Caco-2 (cell line): ENCODE results near the gene LAT. TPM values are rescaled to one million over a fixed set of nuclear protein-coding genes. Genes with fewer than 3 reads are reported as not detected.
A peak's percentile ranks its signal among the peaks of the same experiment; 100 is the strongest.

Experiments
- BruUV-seq: library from RNA; stranded (reverse); fragments of 400-500 nt; replicated peaks from 2 replicates; lab custom pipeline; 2021; lab: Mats Ljungman, UMichigan
- CTCF ChIA-PET: fragments of 300-600 bp; sonication (Branson Sonifier 250); formaldehyde crosslinking; loops from one replicate; lab custom pipeline; 2022; ENCODE audit warnings: antibody characterized with exemption; lab: Charles Lee
- POLR2A ChIA-PET: fragments of 300-600 bp; sonication (Branson Sonifier 250); formaldehyde crosslinking; loops from one replicate; lab custom pipeline; 2022; ENCODE audit warnings: antibody characterized with exemption; lab: Charles Lee
- DNase-seq, 2 experiments: peaks; one replicate each; pipeline versions ENCODE4 v3.0.0 to v3.0.0-alpha.2; 2020 to 2022
- H3K27me3 ChIP-seq: replicated peaks from 2 replicates; pipeline ENCODE4 v1.6.0; 2011; ENCODE audit warnings: low read length; ENCODE audit not compliant: control insufficient read depth, insufficient read depth
- H3K36me3 ChIP-seq: 2 replicates; pipeline ENCODE4 v1.5.1; 2011; ENCODE audit warnings: low read length; ENCODE audit not compliant: control insufficient read depth, insufficient read depth
- H3K4me1 ChIP-seq: fragments of 250-450 bp; sonication (Bioruptor Pico); 2 replicates; pipeline ENCODE4 v1.5.1; 2020; ENCODE audit warnings: mild to moderate bottlenecking
- H3K4me3 ChIP-seq: 2 replicates; pipeline ENCODE4 v1.5.1; 2011; ENCODE audit warnings: low read depth, mild to moderate bottlenecking, control low read depth, low read length
- H3K9me3 ChIP-seq: fragments of 250-450 bp; sonication (Bioruptor Pico); 2 replicates; pipeline ENCODE4 v1.5.1; 2020; ENCODE audit warnings: mild to moderate bottlenecking, moderate library complexity
- H3K27ac Mint-ChIP-seq: one replicate; pipeline ENCODE4 v1.8.0; 2022; ENCODE audit warnings: mixed read lengths; ENCODE audit not compliant: unreplicated experiment
- H3K27me3 Mint-ChIP-seq: one replicate; pipeline ENCODE4 v1.8.0; 2022; ENCODE audit warnings: mixed read lengths; ENCODE audit not compliant: insufficient read depth, unreplicated experiment
- H3K36me3 Mint-ChIP-seq: one replicate; pipeline ENCODE4 v1.8.0; 2022; ENCODE audit warnings: mild to moderate bottlenecking, mixed read lengths; ENCODE audit not compliant: insufficient read depth, unreplicated experiment
- H3K4me1 Mint-ChIP-seq: one replicate; pipeline ENCODE4 v1.8.0; 2022; ENCODE audit warnings: low read depth, mixed read lengths; ENCODE audit not compliant: unreplicated experiment
- H3K4me3 Mint-ChIP-seq: one replicate; pipeline ENCODE4 v1.8.0; 2022; ENCODE audit warnings: mild to moderate bottlenecking, moderate library complexity, mixed read lengths; ENCODE audit not compliant: unreplicated experiment
- H3K9me3 Mint-ChIP-seq: one replicate; pipeline ENCODE4 v1.8.0; 2022; ENCODE audit warnings: mixed read lengths; ENCODE audit not compliant: unreplicated experiment
- CTCF ChIP-seq, 2 experiments: fragments of 200-600 bp in 1 of 2; IDR thresholded peaks; 1 replicate in 1 of 2; 2 replicates in 1 of 2; pipeline versions ENCODE4 v1.5.1 to v1.8.0; 2011 to 2022; ENCODE audit warnings: antibody characterized with exemption in 1 of 2, control low read depth in 1 of 2, inconsistent platforms in 1 of 2, low read depth in 1 of 2, low read length in 1 of 2, mild to moderate bottlenecking in 1 of 2, moderate library complexity in 1 of 2; ENCODE audit not compliant: insufficient read depth in 1 of 2, severe bottlenecking in 1 of 2, unreplicated experiment in 1 of 2
- intact Hi-C: fragments of 100-400 bp; cut with micrococcal nuclease; formaldehyde crosslinking; loops from one replicate; pipeline ENCODE4 v1.10.0; 2022; ENCODE audit not compliant: unreplicated experiment
- total RNA-seq: library from RNA; stranded (reverse); gene quantifications from 2 replicates; pipeline ENCODE4 v1.2.3, GENCODE V29; 2022

Gene LAT
- total RNA-seq, 1 experiment from 2014 or later, result 3.2 TPM

DNA sequence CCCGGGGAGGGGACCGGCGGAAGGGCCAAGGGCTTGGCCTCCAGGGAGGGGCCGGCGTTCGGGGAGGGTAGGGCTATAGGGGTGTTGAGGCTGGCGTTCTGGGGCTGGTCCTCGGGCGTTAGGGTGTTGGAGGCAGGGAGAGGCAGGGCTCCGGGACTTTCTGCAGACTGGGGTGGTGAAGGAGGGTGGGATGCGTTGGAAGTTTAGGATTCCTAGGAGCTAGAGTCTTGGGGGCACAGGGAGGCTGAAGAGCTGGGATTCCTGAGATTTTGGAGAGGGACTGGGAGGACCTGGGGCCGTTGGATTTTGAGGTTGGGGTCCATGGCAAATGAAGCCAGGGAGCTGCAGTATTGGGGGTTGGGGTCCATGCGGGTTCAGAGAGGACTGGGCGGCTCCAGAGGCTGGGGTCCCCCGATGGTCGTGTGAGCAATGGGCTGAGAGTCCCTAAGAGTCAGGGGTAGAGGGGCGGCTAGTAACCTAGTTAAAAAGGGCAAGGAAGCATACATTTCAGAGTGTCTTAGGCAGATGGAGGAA lies 33.4 kb upstream of the LAT start:
- CTCF ChIA-PET, result no interaction called here
- no TSS peak for BruUV-seq
- TF ChIP-seq CTCF (IDR thresholded peaks at IDR 0.05; ENCODE audit: insufficient read depth in 1 of 2, low read depth in 1 of 2, low read length in 1 of 2, severe bottlenecking in 1 of 2, unreplicated experiment in 1 of 2), result no peak
- Mint-ChIP-seq H3K9me3 (no peaks in the 10 kb centered on the region), H3K36me3 (peaks cover 40% of the 10 kb centered on the region), H3K4me3 (peak overlapping the region; percentile 88), H3K27ac (peak overlapping the region; percentile 92), H3K4me1 (peaks cover 7% of the 10 kb centered on the region), H3K27me3 (no peaks in the 10 kb centered on the region)
- intact Hi-C loops, result no loop called here
- no peak for DNase-seq
- POLR2A ChIA-PET, result no interaction called here
- Histone ChIP-seq H3K9me3 (no peaks in the 10 kb centered on the region), H3K27me3 (no peaks in the 10 kb centered on the region), H3K4me1 (no peaks in the 10 kb centered on the region), H3K36me3 (peaks cover 3% of the 10 kb centered on the region; the same call in 1 of the 2 replicates), H3K4me3 (peak overlapping the region; percentile 91)

DNA sequence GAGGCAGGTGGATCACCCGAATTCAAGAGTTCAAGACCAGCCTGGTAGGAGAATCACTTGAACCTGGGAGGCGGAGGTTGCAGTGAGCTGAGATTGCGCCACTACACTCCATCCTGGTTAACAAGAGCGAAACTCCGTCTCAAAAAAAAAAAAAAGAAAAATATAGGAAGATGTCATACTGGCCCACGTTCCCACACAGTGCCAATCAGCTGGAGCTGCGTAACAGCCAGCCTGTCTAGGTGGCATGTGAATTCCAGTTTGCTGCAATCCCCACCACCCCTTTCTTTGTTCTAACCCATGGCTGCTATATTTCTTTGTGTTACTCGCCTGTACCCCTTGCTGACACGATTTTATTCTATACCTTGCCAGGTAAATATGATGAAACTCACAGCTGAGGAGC lies 26.6 kb upstream of the LAT start:
- Mint-ChIP-seq H3K4me1 (no peaks in the 10 kb centered on the region), H3K27me3 (no peaks in the 10 kb centered on the region), H3K4me3 (no peak overlapping the region), H3K36me3 (peaks cover 62% of the 10 kb centered on the region), H3K27ac (no peak overlapping the region), H3K9me3 (no peaks in the 10 kb centered on the region)
- Histone ChIP-seq H3K4me1 (no peaks in the 10 kb centered on the region), H3K9me3 (no peaks in the 10 kb centered on the region), H3K36me3 (peaks cover 3% of the 10 kb centered on the region; the same call in 1 of the 2 replicates), H3K27me3 (no peaks in the 10 kb centered on the region), H3K4me3 (no peak overlapping the region)
- ChIA-PET CTCF (no interaction called here), POLR2A (no interaction called here)
- intact Hi-C loops, result no loop called here
- BruUV-seq, result no TSS peak
- no peak for DNase-seq
- TF ChIP-seq CTCF (IDR thresholded peaks at IDR 0.05; ENCODE audit: insufficient read depth in 1 of 2, low read depth in 1 of 2, low read length in 1 of 2, severe bottlenecking in 1 of 2, unreplicated experiment in 1 of 2), result no peak

DNA sequence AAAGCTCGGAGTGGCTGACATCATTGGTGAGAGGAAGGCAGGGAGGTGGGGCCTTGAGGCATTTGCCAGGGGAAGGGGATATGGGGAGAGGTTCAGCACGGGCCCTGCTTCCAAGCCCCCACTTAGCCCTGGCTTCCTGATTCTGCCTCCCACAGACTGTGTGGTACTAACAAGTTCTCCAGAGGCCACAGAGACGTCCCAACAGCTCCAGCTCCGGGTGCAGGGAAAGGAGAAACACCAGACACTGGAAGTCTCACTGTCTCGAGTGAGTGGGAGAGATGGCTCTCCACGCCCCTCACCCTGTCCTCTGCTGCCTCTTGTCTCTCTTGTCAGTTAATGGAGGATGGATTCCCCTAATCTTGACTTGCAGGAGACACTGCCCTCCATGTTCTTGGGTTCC lies 26.0 kb upstream of the LAT start:
- CTCF ChIA-PET, result no interaction called here
- H3K36me3 ChIP-seq, result peaks cover 3% of the 10 kb centered on the region; the same call in 1 of the 2 replicates
- no TSS peak for BruUV-seq

More for the DNA sequence above, 26.0 kb upstream of the LAT start:
- Mint-ChIP-seq H3K27me3 (no peaks in the 10 kb centered on the region), H3K36me3 (peaks cover 68% of the 10 kb centered on the region), H3K9me3 (no peaks in the 10 kb centered on the region), H3K4me3 (no peak overlapping the region), H3K27ac (no peak overlapping the region), H3K4me1 (no peaks in the 10 kb centered on the region)
- no peak for DNase-seq
- H3K9me3 ChIP-seq, result no peaks in the 10 kb centered on the region
- no peaks in the 10 kb centered on the region for H3K27me3 ChIP-seq
- intact Hi-C loops, result no loop called here
- POLR2A ChIA-PET, result no interaction called here
- H3K4me3 ChIP-seq, result no peak overlapping the region
- H3K4me1 ChIP-seq, result no peaks in the 10 kb centered on the region
- no peak for TF ChIP-seq CTCF (IDR thresholded peaks at IDR 0.05; ENCODE audit: insufficient read depth in 1 of 2, low read depth in 1 of 2, low read length in 1 of 2, severe bottlenecking in 1 of 2, unreplicated experiment in 1 of 2)
